Neural progenitor cell (in vitro differentiated cells): ENCODE data around the gene PAM16. TPM values are rescaled to one million over a fixed set of nuclear protein-coding genes. Genes with fewer than 3 reads are reported as not detected.

Experiments used
- DNase-seq: peaks from one replicate; pipeline ENCODE4 v3.0.0-alpha.2; 2016; ENCODE audit warnings: low spot score
- H2AFZ ChIP-seq: fragments of 200-600 bp; sonication (generic); replicated peaks from 2 replicates; pipeline ENCODE4 v1.6.1; 2016; ENCODE audit warnings: antibody characterized with exemption
- H3F3A ChIP-seq: fragments of 200-600 bp; sonication (generic); 2 replicates; pipeline ENCODE4 v1.6.1; 2016; ENCODE audit warnings: antibody characterized with exemption, low read depth
- H3K27ac ChIP-seq: fragments of 200-600 bp; sonication (generic); 2 replicates; pipeline ENCODE4 v1.5.1; 2016; ENCODE audit warnings: mild to moderate bottlenecking
- H3K27me3 ChIP-seq: fragments of 200-600 bp; sonication (generic); 2 replicates; pipeline ENCODE4 v1.6.1; 2016; ENCODE audit warnings: mild to moderate bottlenecking, moderate library complexity
- H3K36me3 ChIP-seq: fragments of 200-600 bp; sonication (generic); 2 replicates; pipeline ENCODE4 v1.5.1; 2016
- H3K4me1 ChIP-seq: fragments of 200-600 bp; sonication (generic); 2 replicates; pipeline ENCODE4 v1.6.1; 2016; ENCODE audit warnings: mixed run types
- H3K4me2 ChIP-seq: fragments of 200-600 bp; sonication (generic); 2 replicates; pipeline ENCODE4 v1.6.1; 2016
- H3K4me3 ChIP-seq: fragments of 200-600 bp; sonication (generic); 2 replicates; pipeline ENCODE4 v1.5.1; 2016
- H3K79me2 ChIP-seq: fragments of 200-600 bp; sonication (generic); 2 replicates; pipeline ENCODE4 v1.6.1; 2016; ENCODE audit warnings: low read depth
- H3K9ac ChIP-seq: fragments of 200-600 bp; sonication (generic); 2 replicates; pipeline ENCODE4 v1.6.1; 2016
- H3K9me3 ChIP-seq: fragments of 200-600 bp; sonication (generic); 2 replicates; pipeline ENCODE4 v1.5.1; 2016; ENCODE audit warnings: low read depth
- H4K20me1 ChIP-seq: fragments of 200-600 bp; sonication (generic); 2 replicates; pipeline ENCODE4 v1.6.1; 2016; ENCODE audit warnings: low read depth
- H3K27ac Mint-ChIP-seq: 3 replicates; pipeline ENCODE4 v1.8.0; 2021; ENCODE audit warnings: mixed read lengths
- H3K27me3 Mint-ChIP-seq: 2 replicates; pipeline ENCODE4 v1.8.0; 2022; ENCODE audit warnings: low read depth, mild to moderate bottlenecking, inconsistent platforms, moderate library complexity, mixed read lengths; ENCODE audit not compliant: insufficient read depth
- H3K36me3 Mint-ChIP-seq: 3 replicates; pipeline ENCODE4 v1.8.0; 2021; ENCODE audit warnings: mixed read lengths
- H3K4me1 Mint-ChIP-seq: 3 replicates; pipeline ENCODE4 v1.8.0; 2021; ENCODE audit warnings: mixed read lengths
- H3K4me3 Mint-ChIP-seq: 3 replicates; pipeline ENCODE4 v1.8.0; 2021; ENCODE audit warnings: mild to moderate bottlenecking, moderate library complexity, mixed read lengths
- H3K9me3 Mint-ChIP-seq: 3 replicates; pipeline ENCODE4 v1.8.0; 2020; ENCODE audit warnings: mixed read lengths
- CTCF ChIP-seq: fragments of 200-600 bp; sonication (generic); IDR thresholded peaks from 2 replicates; pipeline ENCODE4 v1.5.1; 2017; ENCODE audit warnings: antibody characterized with exemption, mild to moderate bottlenecking
- EZH2 ChIP-seq: fragments of 200-600 bp; sonication (generic); IDR thresholded peaks from 2 replicates; pipeline ENCODE4 v1.6.1; 2017; ENCODE audit warnings: antibody characterized with exemption, mild to moderate bottlenecking, moderate library complexity
- EZH2phosphoT487 ChIP-seq: fragments of 200-600 bp; sonication (generic); IDR thresholded peaks from 2 replicates; pipeline ENCODE4 v1.6.1; 2017; ENCODE audit warnings: antibody characterized with exemption
- total RNA-seq: library from RNA; depleted of rRNA; stranded (reverse); fragments of >200 nt; gene quantifications from 2 replicates; pipeline ENCODE4 v1.2.3, GENCODE V29; 2015; ENCODE audit warnings: low replicate concordance

PAM16 gene
- total RNA-seq, 1 donor from 2014 or later: 17.0 TPM

GRCh38 chr16:4376126-4376892 lies 25.2 kb upstream of the PAM16 start:
- Histone ChIP-seq H3F3A (peaks cover 27% of the 10 kb centered on the region), H3K9me3 (no peaks in the 10 kb centered on the region), H3K36me3 (no peaks in the 10 kb centered on the region), H3K9ac (no peak overlapping the region), H4K20me1 (peaks cover 53% of the 10 kb centered on the region), H3K4me1 (peaks cover 53% of the 10 kb centered on the region), H3K27me3 (peaks cover 5% of the 10 kb centered on the region), H3K27ac (no peak overlapping the region), H3K4me2 (no peak overlapping the region), H3K79me2 (peaks cover 4% of the 10 kb centered on the region), H2AFZ (no peak overlapping the region), H3K4me3 (no peak overlapping the region)
- DNase-seq: peak; percentile 4
- Mint-ChIP-seq H3K9me3 (no peaks in the 10 kb centered on the region), H3K4me1 (peaks cover 46% of the 10 kb centered on the region), H3K4me3 (no peak overlapping the region), H3K27ac (no peak overlapping the region), H3K27me3 (peaks cover 6% of the 10 kb centered on the region), H3K36me3 (no peaks in the 10 kb centered on the region)
- TF ChIP-seq CTCF: no peak
- no peak for TF ChIP-seq EZH2phosphoT487
- no peak for TF ChIP-seq EZH2

GRCh38 chr16:4375717-4376116 lies 24.6 kb upstream of the PAM16 start:
- peaks cover 31% of the 10 kb centered on the region for H3F3A ChIP-seq
- H3K79me2 ChIP-seq: peaks cover 4% of the 10 kb centered on the region
- H3K27ac Mint-ChIP-seq: peak overlapping the region; percentile 79
- peaks cover 53% of the 10 kb centered on the region for H4K20me1 ChIP-seq
- peak; percentile 1 for DNase-seq
- TF ChIP-seq EZH2phosphoT487 (no peak), CTCF (no peak), EZH2 (no peak)
- peaks cover 51% of the 10 kb centered on the region for H3K4me1 Mint-ChIP-seq
- H3K4me1 ChIP-seq: peaks cover 55% of the 10 kb centered on the region
- peaks cover 6% of the 10 kb centered on the region for H3K27me3 Mint-ChIP-seq
- no peaks in the 10 kb centered on the region for H3K36me3 Mint-ChIP-seq
- no peaks in the 10 kb centered on the region for H3K9me3 ChIP-seq
- H3K36me3 ChIP-seq: no peaks in the 10 kb centered on the region
- no peak overlapping the region for H3K27ac ChIP-seq
- peaks cover 5% of the 10 kb centered on the region for H3K27me3 ChIP-seq
- no peak overlapping the region for H3K4me3 Mint-ChIP-seq
- H3K9ac ChIP-seq: no peak overlapping the region
- no peak overlapping the region for H3K4me3 ChIP-seq
- H3K4me2 ChIP-seq: no peak overlapping the region
- no peak overlapping the region for H2AFZ ChIP-seq
- no peaks in the 10 kb centered on the region for H3K9me3 Mint-ChIP-seq

- peak; percentile 78 for DNase-seq
- no peaks in the 10 kb centered on the region for H3K9me3 ChIP-seq
- H3K9ac ChIP-seq: no peak overlapping the region
- peak overlapping the region; percentile 69 for H3K27ac Mint-ChIP-seq
- peaks cover 4% of the 10 kb centered on the region for H3K79me2 ChIP-seq
- H3K27me3 ChIP-seq: peaks cover 5% of the 10 kb centered on the region
- H3K4me1 ChIP-seq: peaks cover 53% of the 10 kb centered on the region
- peak overlapping the region; percentile 26 for H3K4me3 ChIP-seq
- peaks cover 41% of the 10 kb centered on the region for H3K4me1 Mint-ChIP-seq
- H4K20me1 ChIP-seq: peaks cover 52% of the 10 kb centered on the region
- H3K36me3 Mint-ChIP-seq: no peaks in the 10 kb centered on the region
- peak overlapping the region; percentile 96 for H3K4me2 ChIP-seq
- no peak overlapping the region for H3K27ac ChIP-seq
- H3K4me3 Mint-ChIP-seq: peak overlapping the region; percentile 71
- no peaks in the 10 kb centered on the region for H3K9me3 Mint-ChIP-seq
- H3F3A ChIP-seq: peaks cover 31% of the 10 kb centered on the region
- no peak overlapping the region for H2AFZ ChIP-seq
- H3K36me3 ChIP-seq: no peaks in the 10 kb centered on the region
- TF ChIP-seq CTCF: no peak
- H3K27me3 Mint-ChIP-seq: peaks cover 6% of the 10 kb centered on the region
These were observed 23.0 kb upstream of the PAM16 start for GRCh38 chr16:4373909-4374742.
